IPS-11a (cell line): ENCODE data around the gene RFLNA.

Source experiments
- H3K4me3 ChIP-seq: one replicate; pipeline ENCODE4 v1.5.1; 2013; ENCODE audit warnings: low read depth, low read length, control low read depth

Gene RFLNA

GRCh38 chr12:124302807-124303578 is 8.1 kb downstream of the RFLNA start:
- no peak overlapping the region for H3K4me3 ChIP-seq

- no peak overlapping the region for H3K4me3 ChIP-seq
These were observed 8.9 kb downstream of the RFLNA start for GRCh38 chr12:124303579-124304313.

- no peak overlapping the region for H3K4me3 ChIP-seq
These were observed 9.5 kb downstream of the RFLNA start for GRCh38 chr12:124304314-124304790.

- no peak overlapping the region for H3K4me3 ChIP-seq
These were observed 10.2 kb downstream of the RFLNA start for GRCh38 chr12:124305136-124305535.

- H3K4me3 ChIP-seq, result no peak overlapping the region
These were observed 11.1 kb downstream of the RFLNA start for GRCh38 chr12:124305776-124306685.

GRCh38 chr12:124306686-124307555 is 12.0 kb downstream of the RFLNA start:
- no peak overlapping the region for H3K4me3 ChIP-seq

- H3K4me3 ChIP-seq, result no peak overlapping the region
These were observed 12.6 kb downstream of the RFLNA start for GRCh38 chr12:124307556-124307825.

GRCh38 chr12:124308741-124309140 is 13.8 kb downstream of the RFLNA start:
- no peak overlapping the region for H3K4me3 ChIP-seq

- H3K4me3 ChIP-seq, result no peak overlapping the region
These were observed 14.3 kb downstream of the RFLNA start for GRCh38 chr12:124309231-124309630.

GRCh38 chr12:124309744-124310143 is 14.9 kb downstream of the RFLNA start:
- no peak overlapping the region for H3K4me3 ChIP-seq

GRCh38 chr12:124310178-124310577 is 15.3 kb downstream of the RFLNA start:
- no peak overlapping the region for H3K4me3 ChIP-seq

GRCh38 chr12:124310785-124311184 is 15.9 kb downstream of the RFLNA start:
- H3K4me3 ChIP-seq, result no peak overlapping the region

GRCh38 chr12:124311292-124312109 is 16.6 kb downstream of the RFLNA start:
- H3K4me3 ChIP-seq, result no peak overlapping the region

GRCh38 chr12:124312601-124313000 is 17.7 kb downstream of the RFLNA start:
- H3K4me3 ChIP-seq, result no peak overlapping the region

GRCh38 chr12:124314207-124314606 is 19.3 kb downstream of the RFLNA start:
- no peak overlapping the region for H3K4me3 ChIP-seq

- H3K4me3 ChIP-seq, result no peak overlapping the region
These were observed 19.9 kb downstream of the RFLNA start for GRCh38 chr12:124314766-124315165.

- H3K4me3 ChIP-seq, result no peak overlapping the region
These were observed 20.6 kb downstream of the RFLNA start for GRCh38 chr12:124315372-124316044.

- H3K4me3 ChIP-seq, result no peak overlapping the region
These were observed 21.5 kb downstream of the RFLNA start for GRCh38 chr12:124316257-124316900.

GRCh38 chr12:124317400-124317799 is 22.5 kb downstream of the RFLNA start:
- no peak overlapping the region for H3K4me3 ChIP-seq
